MM.1S (cell line): ENCODE results near the gene BAZ1A.

Experiments
- DNase-seq: peaks from one replicate; pipeline ENCODE4 v3.0.0-alpha.2; 2015
- H2AFZ ChIP-seq: fragments of 300-600 bp; sonication (generic); 2 replicates; pipeline ENCODE4 v1.6.0; 2016; ENCODE audit warnings: antibody characterized with exemption, low read length
- H3F3A ChIP-seq: fragments of 300-600 bp; sonication (generic); 2 replicates; pipeline ENCODE4 v1.6.1; 2016; ENCODE audit warnings: mild to moderate bottlenecking, antibody characterized with exemption, low read length, moderate library complexity, mixed read lengths; ENCODE audit not compliant: insufficient read depth
- H3K27ac ChIP-seq: fragments of 300-600 bp; sonication (generic); 2 replicates; pipeline ENCODE4 v1.5.1; 2016; ENCODE audit warnings: mild to moderate bottlenecking, low read length
- H3K27me3 ChIP-seq: fragments of 300-600 bp; sonication (generic); replicated peaks from 2 replicates; pipeline ENCODE4 v1.6.0; 2016; ENCODE audit warnings: low read length; ENCODE audit not compliant: insufficient read depth
- H3K36me3 ChIP-seq: fragments of 300-600 bp; sonication (generic); replicated peaks from 2 replicates; pipeline ENCODE4 v1.6.1; 2016; ENCODE audit warnings: mild to moderate bottlenecking, low read length, mixed read lengths; ENCODE audit not compliant: insufficient read depth
- H3K4me1 ChIP-seq: fragments of 300-600 bp; sonication (generic); 2 replicates; pipeline ENCODE4 v1.6.1; 2016; ENCODE audit warnings: low read length, mixed read lengths
- H3K4me2 ChIP-seq: fragments of 300-600 bp; sonication (generic); 2 replicates; pipeline ENCODE4 v1.6.0; 2016; ENCODE audit warnings: low read depth, low read length
- H3K4me3 ChIP-seq: fragments of 300-600 bp; sonication (generic); 2 replicates; pipeline ENCODE4 v1.5.1; 2016; ENCODE audit warnings: low read length, mixed read lengths
- H3K79me2 ChIP-seq: fragments of 300-600 bp; sonication (generic); 2 replicates; pipeline ENCODE4 v1.6.1; 2016; ENCODE audit warnings: mixed run types, low read length, mixed read lengths
- H3K9ac ChIP-seq: fragments of 300-600 bp; sonication (generic); 2 replicates; pipeline ENCODE4 v1.6.1; 2016; ENCODE audit warnings: low read length, mixed read lengths
- H3K9me2 ChIP-seq: fragments of 300-600 bp; sonication (generic); replicated peaks from 2 replicates; pipeline ENCODE4 v1.6.1; 2016; ENCODE audit warnings: mild to moderate bottlenecking, low read length, mixed read lengths; ENCODE audit not compliant: insufficient read depth
- H3K9me3 ChIP-seq: fragments of 300-600 bp; sonication (generic); replicated peaks from 2 replicates; pipeline ENCODE4 v1.6.1; 2016; ENCODE audit warnings: mild to moderate bottlenecking, low read length, mixed read lengths; ENCODE audit not compliant: insufficient read depth
- H4K20me1 ChIP-seq: fragments of 300-600 bp; sonication (generic); 2 replicates; pipeline ENCODE4 v1.6.1; 2016; ENCODE audit warnings: mild to moderate bottlenecking, low read length, moderate library complexity, mixed read lengths; ENCODE audit not compliant: insufficient read depth
- CTCF ChIP-seq: fragments of 300-600 bp; sonication (generic); IDR thresholded peaks from 2 replicates; pipeline ENCODE4 v1.5.1; 2016; ENCODE audit warnings: antibody characterized with exemption, low read length, mixed read lengths
- EZH2 ChIP-seq: fragments of 300-600 bp; sonication (generic); optimal IDR thresholded peaks from 2 replicates; pipeline ENCODE3; 2017; ENCODE audit warnings: low read depth, mild to moderate bottlenecking, antibody characterized with exemption, low read length, mixed read lengths
- EZH2phosphoT487 ChIP-seq: fragments of 300-600 bp; sonication (generic); IDR thresholded peaks from 2 replicates; pipeline ENCODE4 v1.6.1; 2018; ENCODE audit warnings: antibody characterized with exemption, low read length

The BAZ1A gene, protein sequence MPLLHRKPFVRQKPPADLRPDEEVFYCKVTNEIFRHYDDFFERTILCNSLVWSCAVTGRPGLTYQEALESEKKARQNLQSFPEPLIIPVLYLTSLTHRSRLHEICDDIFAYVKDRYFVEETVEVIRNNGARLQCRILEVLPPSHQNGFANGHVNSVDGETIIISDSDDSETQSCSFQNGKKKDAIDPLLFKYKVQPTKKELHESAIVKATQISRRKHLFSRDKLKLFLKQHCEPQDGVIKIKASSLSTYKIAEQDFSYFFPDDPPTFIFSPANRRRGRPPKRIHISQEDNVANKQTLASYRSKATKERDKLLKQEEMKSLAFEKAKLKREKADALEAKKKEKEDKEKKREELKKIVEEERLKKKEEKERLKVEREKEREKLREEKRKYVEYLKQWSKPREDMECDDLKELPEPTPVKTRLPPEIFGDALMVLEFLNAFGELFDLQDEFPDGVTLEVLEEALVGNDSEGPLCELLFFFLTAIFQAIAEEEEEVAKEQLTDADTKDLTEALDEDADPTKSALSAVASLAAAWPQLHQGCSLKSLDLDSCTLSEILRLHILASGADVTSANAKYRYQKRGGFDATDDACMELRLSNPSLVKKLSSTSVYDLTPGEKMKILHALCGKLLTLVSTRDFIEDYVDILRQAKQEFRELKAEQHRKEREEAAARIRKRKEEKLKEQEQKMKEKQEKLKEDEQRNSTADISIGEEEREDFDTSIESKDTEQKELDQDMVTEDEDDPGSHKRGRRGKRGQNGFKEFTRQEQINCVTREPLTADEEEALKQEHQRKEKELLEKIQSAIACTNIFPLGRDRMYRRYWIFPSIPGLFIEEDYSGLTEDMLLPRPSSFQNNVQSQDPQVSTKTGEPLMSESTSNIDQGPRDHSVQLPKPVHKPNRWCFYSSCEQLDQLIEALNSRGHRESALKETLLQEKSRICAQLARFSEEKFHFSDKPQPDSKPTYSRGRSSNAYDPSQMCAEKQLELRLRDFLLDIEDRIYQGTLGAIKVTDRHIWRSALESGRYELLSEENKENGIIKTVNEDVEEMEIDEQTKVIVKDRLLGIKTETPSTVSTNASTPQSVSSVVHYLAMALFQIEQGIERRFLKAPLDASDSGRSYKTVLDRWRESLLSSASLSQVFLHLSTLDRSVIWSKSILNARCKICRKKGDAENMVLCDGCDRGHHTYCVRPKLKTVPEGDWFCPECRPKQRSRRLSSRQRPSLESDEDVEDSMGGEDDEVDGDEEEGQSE (N-terminal part only)

DNA sequence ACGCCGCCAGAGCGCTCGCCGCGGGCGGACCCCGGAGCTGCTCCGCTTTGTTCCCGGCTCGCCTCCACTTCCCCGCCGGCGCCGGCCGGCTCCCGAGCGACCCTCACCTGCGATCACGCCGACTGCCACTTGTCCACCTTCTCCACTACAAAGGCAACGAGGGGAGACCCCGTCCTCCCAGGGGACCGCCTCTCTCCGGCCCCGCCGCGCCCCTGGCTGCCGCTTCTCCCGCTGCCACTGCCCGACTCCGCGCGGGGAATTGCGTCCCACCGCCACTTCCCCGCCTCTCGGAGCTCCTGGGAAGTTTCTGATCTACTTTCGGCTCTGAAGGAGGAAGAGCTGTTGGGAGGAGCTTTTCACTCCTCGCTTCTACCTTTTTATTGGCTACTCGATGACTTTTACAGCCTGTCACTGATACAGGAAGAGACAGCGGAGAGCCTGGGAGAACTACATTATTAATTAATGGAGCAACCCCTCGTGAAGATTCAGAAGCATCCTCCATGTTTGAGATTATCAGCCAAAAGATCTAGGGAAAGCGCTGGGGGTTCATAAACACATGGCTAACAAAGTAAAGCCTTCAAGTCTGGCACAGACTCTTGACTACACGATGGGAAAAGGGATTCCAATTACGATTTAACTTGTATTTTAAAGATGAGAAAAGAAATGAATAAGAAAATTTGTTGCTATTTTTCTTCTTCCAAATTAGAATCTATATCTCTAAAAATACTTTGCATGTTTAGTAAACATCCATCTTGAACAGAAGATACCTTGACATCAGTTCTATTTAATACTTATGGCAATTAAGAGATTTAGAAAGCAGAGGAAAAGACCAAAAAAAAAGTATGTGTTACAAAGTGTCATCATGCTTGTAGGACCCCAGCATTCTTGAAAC lies at the start of gene BAZ1A:
Gene BAZ1A, minus strand, starts transcription at position 330 of the 892 bp plus-strand sequence. CDS start 756 bp downstream, outside the sequence.
- H3F3A ChIP-seq: peaks cover 9% of the 10 kb centered on the region
- peak within 1 kb of the TSS; percentile 78 for H2AFZ ChIP-seq
- no peaks in the 10 kb centered on the region for H3K9me2 ChIP-seq
- no peak for TF ChIP-seq EZH2phosphoT487
- no peak for TF ChIP-seq CTCF
- H3K4me2 ChIP-seq: peak within 1 kb of the TSS; percentile 68
- peak within 1 kb of the TSS; percentile 84 for H3K9ac ChIP-seq
- no peaks in the 10 kb centered on the region for H3K27me3 ChIP-seq
- no peaks in the 10 kb centered on the region for H4K20me1 ChIP-seq
- H3K4me1 ChIP-seq: no peaks in the 10 kb centered on the region
- peak within 1 kb of the TSS; percentile 79 for H3K4me3 ChIP-seq
- DNase-seq: peak; percentile 42
- H3K36me3 ChIP-seq: no peaks in the 10 kb centered on the region
- no peaks in the 10 kb centered on the region for H3K9me3 ChIP-seq
- peak within 1 kb of the TSS; percentile 88 for H3K27ac ChIP-seq
- peaks cover 34% of the 10 kb centered on the region for H3K79me2 ChIP-seq

- H3K4me3 ChIP-seq: no peak overlapping the region
- no peaks in the 10 kb centered on the region for H3K4me1 ChIP-seq
- H3K27me3 ChIP-seq: no peaks in the 10 kb centered on the region
- no peaks in the 10 kb centered on the region for H4K20me1 ChIP-seq
- no peak overlapping the region for H3K27ac ChIP-seq
- H3K9me2 ChIP-seq: no peaks in the 10 kb centered on the region
- DNase-seq: no peak
- H3K4me2 ChIP-seq: no peak overlapping the region
- TF ChIP-seq EZH2phosphoT487 (no peak), EZH2 (no peak), CTCF (no peak)
- no peaks in the 10 kb centered on the region for H3K9me3 ChIP-seq
- no peaks in the 10 kb centered on the region for H3F3A ChIP-seq
- no peaks in the 10 kb centered on the region for H3K79me2 ChIP-seq
- H3K36me3 ChIP-seq: no peaks in the 10 kb centered on the region
- no peak overlapping the region for H2AFZ ChIP-seq
- no peak overlapping the region for H3K9ac ChIP-seq
Observed at GRCh38 chr14:34920339-34920738, 45.2 kb upstream of the BAZ1A start.

DNA sequence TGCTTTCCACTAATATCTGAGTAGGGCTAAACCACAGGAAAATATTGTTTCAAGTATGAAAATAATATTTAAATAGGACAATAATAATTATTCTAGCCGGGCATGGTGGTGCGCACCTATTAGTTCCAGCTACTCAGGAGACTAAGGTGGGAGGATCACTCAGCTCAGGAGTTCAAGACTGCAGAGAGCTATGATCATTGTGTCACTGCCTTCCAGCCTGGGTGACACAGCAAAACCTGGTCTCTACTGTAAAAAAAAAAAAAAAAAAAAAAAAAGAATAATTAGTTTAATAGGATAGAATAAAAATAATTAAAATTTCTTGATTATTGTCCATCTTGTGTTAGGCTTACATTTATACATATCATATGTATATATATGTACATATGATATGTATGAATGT lies 38.5 kb upstream of the BAZ1A start:
- no peak overlapping the region for H2AFZ ChIP-seq
- TF ChIP-seq EZH2 (no peak), CTCF (no peak), EZH2phosphoT487 (no peak)
- no peak for DNase-seq

More for the DNA sequence above, 38.5 kb upstream of the BAZ1A start:
- Histone ChIP-seq H3K4me3 (no peak overlapping the region), H3K36me3 (no peaks in the 10 kb centered on the region), H3K9me2 (no peaks in the 10 kb centered on the region), H3K4me1 (no peaks in the 10 kb centered on the region), H3K27me3 (no peaks in the 10 kb centered on the region), H3F3A (no peaks in the 10 kb centered on the region), H3K79me2 (no peaks in the 10 kb centered on the region), H3K27ac (no peak overlapping the region), H4K20me1 (no peaks in the 10 kb centered on the region), H3K4me2 (no peak overlapping the region), H3K9me3 (no peaks in the 10 kb centered on the region), H3K9ac (no peak overlapping the region)
